Measurements from ENCODE around the gene SNX1.
"Not testable (repeated sequence)": the region's sequence is repeated elsewhere in the genome, so short reads cannot be mapped to it uniquely, and the experiment has no call there.

Gene SNX1

GRCh38 chr15:64073496-64073895 is 22.3 kb upstream of the SNX1 start:
- not testable (repeated sequence) for DNase-seq (ENCODE audit: low read depth in 2 of 3, low spot score in 2 of 3)

- DNase-seq (ENCODE audit: low read depth in 2 of 3, low spot score in 2 of 3), result no peak
These were observed 13.0 kb upstream of the SNX1 start for GRCh38 chr15:64082757-64083156.

- no peak for DNase-seq (ENCODE audit: low read depth in 2 of 3, low spot score in 2 of 3)
These were observed 6.1 kb upstream of the SNX1 start for GRCh38 chr15:64089543-64090280.

- DNase-seq (ENCODE audit: low read depth in 2 of 3, low spot score in 2 of 3), result no peak
These were observed 5.3 kb upstream of the SNX1 start for GRCh38 chr15:64090527-64090926.

- no peak for DNase-seq (ENCODE audit: low read depth in 2 of 3, low spot score in 2 of 3)
These were observed 3.5 kb upstream of the SNX1 start for GRCh38 chr15:64092075-64092820.

GRCh38 chr15:64092864-64093626 is 2.7 kb upstream of the SNX1 start:
- peak; percentile 8 to 28 (median 23) for DNase-seq (ENCODE audit: low read depth in 2 of 3, low spot score in 2 of 3)

- peak; percentile 62 to 81 (median 80) for DNase-seq (ENCODE audit: low read depth in 2 of 3, low spot score in 2 of 3)
These were observed 2.0 kb upstream of the SNX1 start, which contains the start of gene CIAO2A for GRCh38 chr15:64093627-64094417. TSS of gene CIAO2A (minus strand) at chr15:64093838. CDS start at chr15:64093768, 70 bp downstream.

- DNase-seq (ENCODE audit: low read depth in 2 of 3, low spot score in 2 of 3), result no peak
These were observed 369 bp upstream of the SNX1 start for GRCh38 chr15:64095431-64095794.

- DNase-seq (ENCODE audit: low read depth in 2 of 3, low spot score in 2 of 3), result no peak
These were observed 1.0 kb downstream of the SNX1 start for GRCh38 chr15:64096668-64097384.

- DNase-seq (ENCODE audit: low read depth in 2 of 3, low spot score in 2 of 3), result no peak
These were observed 3.6 kb downstream of the SNX1 start for GRCh38 chr15:64099379-64099778.

- DNase-seq (ENCODE audit: low read depth in 2 of 3, low spot score in 2 of 3), result no peak
These were observed 5.2 kb downstream of the SNX1 start for GRCh38 chr15:64100958-64101357.

GRCh38 chr15:64102497-64102896 is 6.7 kb downstream of the SNX1 start:
- no peak for DNase-seq (ENCODE audit: low read depth in 2 of 3, low spot score in 2 of 3)

- DNase-seq (ENCODE audit: low read depth in 2 of 3, low spot score in 2 of 3), result no peak
These were observed 9.4 kb downstream of the SNX1 start for GRCh38 chr15:64105113-64105704.

- DNase-seq (ENCODE audit: low read depth in 2 of 3, low spot score in 2 of 3), result no peak
These were observed 11.6 kb downstream of the SNX1 start for GRCh38 chr15:64107337-64107736.

- not testable (repeated sequence) for DNase-seq (ENCODE audit: low read depth in 2 of 3, low spot score in 2 of 3)
These were observed 14.4 kb downstream of the SNX1 start for GRCh38 chr15:64110108-64110701.

GRCh38 chr15:64110950-64111678 is 15.3 kb downstream of the SNX1 start:
- DNase-seq (ENCODE audit: low read depth in 2 of 3, low spot score in 2 of 3), result no peak

GRCh38 chr15:64111679-64112050 is 15.9 kb downstream of the SNX1 start:
- DNase-seq (ENCODE audit: low read depth in 2 of 3, low spot score in 2 of 3), result no peak

- no peak for DNase-seq (ENCODE audit: low read depth in 2 of 3, low spot score in 2 of 3)
These were observed 16.4 kb downstream of the SNX1 start for GRCh38 chr15:64112073-64112772.

Data from activated CD8-positive, alpha-beta memory T cell treated with anti-CD3 and anti-CD28 coated beads for 48 hours (primary cell).